ENCODE data around the gene MARVELD3. TPM values are rescaled to one million over a fixed set of nuclear protein-coding genes. Genes with fewer than 3 reads are reported as not detected.
"Not testable (repeated sequence)": the region's sequence is repeated elsewhere in the genome, so short reads cannot be mapped to it uniquely, and the experiment has no call there.

MARVELD3 gene
- total and polyA plus RNA-seq, 4 donors = 3.6 to 9.3 (median 8.2) TPM

DNA sequence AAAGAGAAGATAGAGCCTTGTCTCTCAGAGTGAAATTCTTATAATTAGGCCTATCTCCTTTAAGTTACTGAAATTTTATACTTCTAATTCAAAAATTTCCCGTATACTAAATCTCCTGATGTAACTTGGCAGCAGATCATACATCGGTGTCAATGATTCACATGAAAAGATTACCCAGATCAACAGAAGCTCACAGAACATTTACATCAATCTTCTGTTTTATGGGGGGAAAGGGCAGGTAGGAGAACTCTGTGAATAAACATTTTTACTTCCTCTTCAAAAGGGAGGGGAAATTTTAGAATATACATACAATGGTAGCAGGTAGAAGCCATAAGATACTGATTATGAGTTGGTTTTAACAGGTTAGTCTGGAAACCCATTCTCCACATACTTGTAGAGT is 55.4 kb downstream of the MARVELD3 start:
- Histone ChIP-seq H3K36me3 (ENCODE audit: control insufficient read depth in 4 of 4, insufficient read depth in 4 of 4, low read length in 4 of 4) (peaks cover 7 to 19% (median 12%) of the 10 kb centered on the region in 4 donors), H3K27me3 (ENCODE audit: control insufficient read depth in 3 of 3, insufficient read depth in 3 of 3, low read length in 2 of 3) (no peaks in the 10 kb centered on the region), H3K4me1 (ENCODE audit: control insufficient read depth in 5 of 5, insufficient read depth in 5 of 5, low read length in 5 of 5) (no peaks in the 10 kb centered on the region), H3K9ac (ENCODE audit: insufficient read depth in 1 of 2, low read length in 2 of 2) (no peak overlapping the region), H3K27ac (ENCODE audit: low read depth in 1 of 2, low read length in 1 of 2) (no peak overlapping the region), H3K4me3 (no peak overlapping the region), H3K9me3 (ENCODE audit: control insufficient read depth in 4 of 4, insufficient read depth in 3 of 4, low read length in 3 of 4) (no peaks in the 10 kb centered on the region)
- TF ChIP-seq, protein P1, sequence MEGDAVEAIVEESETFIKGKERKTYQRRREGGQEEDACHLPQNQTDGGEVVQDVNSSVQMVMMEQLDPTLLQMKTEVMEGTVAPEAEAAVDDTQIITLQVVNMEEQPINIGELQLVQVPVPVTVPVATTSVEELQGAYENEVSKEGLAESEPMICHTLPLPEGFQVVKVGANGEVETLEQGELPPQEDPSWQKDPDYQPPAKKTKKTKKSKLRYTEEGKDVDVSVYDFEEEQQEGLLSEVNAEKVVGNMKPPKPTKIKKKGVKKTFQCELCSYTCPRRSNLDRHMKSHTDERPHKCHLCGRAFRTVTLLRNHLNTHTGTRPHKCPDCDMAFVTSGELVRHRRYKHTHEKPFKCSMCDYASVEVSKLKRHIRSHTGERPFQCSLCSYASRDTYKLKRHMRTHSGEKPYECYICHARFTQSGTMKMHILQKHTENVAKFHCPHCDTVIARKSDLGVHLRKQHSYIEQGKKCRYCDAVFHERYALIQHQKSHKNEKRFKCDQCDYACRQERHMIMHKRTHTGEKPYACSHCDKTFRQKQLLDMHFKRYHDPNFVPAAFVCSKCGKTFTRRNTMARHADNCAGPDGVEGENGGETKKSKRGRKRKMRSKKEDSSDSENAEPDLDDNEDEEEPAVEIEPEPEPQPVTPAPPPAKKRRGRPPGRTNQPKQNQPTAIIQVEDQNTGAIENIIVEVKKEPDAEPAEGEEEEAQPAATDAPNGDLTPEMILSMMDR (IDR thresholded peaks at IDR 0.05; ENCODE audit: control extremely low read depth, extremely low read depth) = no peak
- ATAC-seq (ENCODE audit: insufficient read depth, low FRiP score) (no peak), DNase-seq (no peak)
- 89 to 94% methylated on average over 2 of the region's 2 CpGs for WGBS, 2 donors

DNA sequence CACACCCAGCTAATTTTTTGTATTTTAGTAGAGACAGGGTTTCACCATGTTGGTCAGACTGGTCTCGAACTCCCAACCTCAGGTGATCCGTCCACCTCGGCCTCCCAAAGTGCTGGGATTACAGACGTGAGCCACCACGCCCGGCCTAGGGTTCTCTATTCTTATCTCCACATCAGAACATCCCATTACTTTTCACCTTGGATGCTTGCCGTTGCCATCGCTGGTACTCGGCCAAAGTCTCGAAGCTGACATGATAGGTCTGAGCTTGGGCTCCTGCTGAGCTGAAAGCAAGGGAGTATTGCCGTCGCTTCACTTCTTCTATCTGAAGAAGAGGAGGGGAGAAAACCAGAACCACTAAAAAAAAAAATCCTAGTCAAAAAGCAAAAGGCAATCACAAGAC is 58.3 kb downstream of the MARVELD3 start:
- H3K9me3 ChIP-seq (ENCODE audit: control insufficient read depth in 4 of 4, insufficient read depth in 3 of 4, low read length in 3 of 4) = not testable (repeated sequence)
- peaks cover 5 to 13% (median 11%) of the 10 kb centered on the region in 4 donors for H3K36me3 ChIP-seq (ENCODE audit: control insufficient read depth in 4 of 4, insufficient read depth in 4 of 4, low read length in 4 of 4)
- 93 to 99% methylated on average over 12 of the region's 12 CpGs for WGBS, 2 donors

More for the DNA sequence above, 58.3 kb downstream of the MARVELD3 start:
- H3K9ac ChIP-seq (ENCODE audit: insufficient read depth in 1 of 2, low read length in 2 of 2); H3K4me1 ChIP-seq (ENCODE audit: control insufficient read depth in 5 of 5, insufficient read depth in 5 of 5, low read length in 5 of 5); ATAC-seq (ENCODE audit: insufficient read depth, low FRiP score); H3K4me3 ChIP-seq; H3K27ac ChIP-seq (ENCODE audit: low read depth in 1 of 2, low read length in 1 of 2); H3K27me3 ChIP-seq (ENCODE audit: control insufficient read depth in 3 of 3, insufficient read depth in 3 of 3, low read length in 2 of 3); DNase-seq: not testable (repeated sequence)

Small RNA genes within 50 kb of the gene (small RNA-seq; reads per million reads assigned to genes)
- gene RNU6-208P (ENCODE audit: low replicate concordance) = not detected

Other genes with a start within 250 kb of the MARVELD3 start
- not detected for gene TLE7, start 184.1 kb upstream of the MARVELD3 start, total RNA-seq
- gene TLE7, start 184.1 kb upstream of the MARVELD3 start, polyA plus RNA-seq = not detected
- 10 to 100 TPM in 1 of 2 donors, 1 to 10 TPM in 1; 8.9 to 14.5 TPM for gene ZNF23, start 163.9 kb upstream of the MARVELD3 start, total RNA-seq
- gene ZNF23, start 163.9 kb upstream of the MARVELD3 start, polyA plus RNA-seq = 10 to 100 TPM in 1 of 2 donors, 1 to 10 TPM in 1; 4.9 to 12.8 TPM
- 10 to 100 TPM; 12.6 to 16.1 TPM for gene ZNF19, start 136.9 kb upstream of the MARVELD3 start, total RNA-seq
- 1 to 10 TPM; 1.9 to 5.1 TPM for gene ZNF19, start 136.9 kb upstream of the MARVELD3 start, polyA plus RNA-seq
- gene CHST4, start 99.8 kb upstream of the MARVELD3 start, total RNA-seq = under 1 TPM; 0.43 to 0.95 TPM
- under 1 TPM; 0.28 to 0.92 TPM for gene CHST4, start 99.8 kb upstream of the MARVELD3 start, polyA plus RNA-seq
- under 1 TPM in 1 of 2 donors, not detected in 1; 0.74 TPM for gene TAT, start 49.1 kb upstream of the MARVELD3 start, total RNA-seq
- under 1 TPM; 0.14 to 0.26 TPM for gene TAT, start 49.1 kb upstream of the MARVELD3 start, polyA plus RNA-seq
- 1 to 10 TPM; 5.3 to 6.5 TPM for gene PHLPP2, start 98.5 kb downstream of the MARVELD3 start, total RNA-seq
- gene PHLPP2, start 98.5 kb downstream of the MARVELD3 start, polyA plus RNA-seq = 1 to 10 TPM; 1.3 to 1.8 TPM
- 100 to 1,000 TPM; 100 to 136 TPM for gene AP1G1, start 182.7 kb downstream of the MARVELD3 start, total RNA-seq
- gene AP1G1, start 182.7 kb downstream of the MARVELD3 start, polyA plus RNA-seq = 10 to 100 TPM; 14.7 to 28.9 TPM
- gene ATXN1L, start 219.8 kb downstream of the MARVELD3 start, total RNA-seq = 10 to 100 TPM; 25.1 to 25.7 TPM
- gene ATXN1L, start 219.8 kb downstream of the MARVELD3 start, polyA plus RNA-seq = 10 to 100 TPM in 1 of 2 donors, 1 to 10 TPM in 1; 7.3 to 12.0 TPM

Measured in lung (tissue), 13 donors.